OCI-M2 (cell line): ENCODE data around the gene S100A4.

Source experiments
- DNase-seq: peaks from one replicate; lab custom pipeline; 2025; ENCODE audit not compliant: unreplicated experiment; lab: John Stamatoyannopoulos, UW

S100A4 gene

DNA sequence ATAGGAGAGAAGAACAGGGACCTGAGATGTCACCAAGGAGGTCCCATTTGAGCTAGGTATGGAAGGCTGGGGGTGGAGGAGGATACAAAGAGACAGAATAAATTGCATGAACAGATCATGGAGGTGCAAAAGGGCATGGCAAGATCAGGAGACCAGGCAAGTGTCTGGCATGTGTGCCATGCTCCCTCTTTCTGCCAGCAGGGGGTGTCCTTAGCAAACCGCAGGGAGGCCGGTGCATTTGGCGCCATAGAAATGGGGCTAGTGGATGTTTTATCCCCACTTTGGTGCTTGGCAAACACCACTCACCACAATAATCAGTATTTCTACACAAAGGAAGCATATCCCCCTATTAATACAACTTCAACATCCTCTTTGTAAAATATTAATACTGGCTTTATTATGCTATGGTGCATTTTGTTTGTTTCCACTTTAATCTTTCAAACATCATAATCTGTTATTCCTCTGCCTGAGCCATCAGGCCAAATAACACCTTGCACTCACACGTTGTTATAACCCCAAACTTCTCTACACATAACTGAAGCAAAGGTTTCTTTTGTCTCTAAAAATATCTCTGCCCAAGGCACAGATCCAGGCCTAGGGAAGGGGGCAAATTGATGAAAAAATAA lies 35.8 kb downstream of the S100A4 start:
- no peak for DNase-seq

DNA sequence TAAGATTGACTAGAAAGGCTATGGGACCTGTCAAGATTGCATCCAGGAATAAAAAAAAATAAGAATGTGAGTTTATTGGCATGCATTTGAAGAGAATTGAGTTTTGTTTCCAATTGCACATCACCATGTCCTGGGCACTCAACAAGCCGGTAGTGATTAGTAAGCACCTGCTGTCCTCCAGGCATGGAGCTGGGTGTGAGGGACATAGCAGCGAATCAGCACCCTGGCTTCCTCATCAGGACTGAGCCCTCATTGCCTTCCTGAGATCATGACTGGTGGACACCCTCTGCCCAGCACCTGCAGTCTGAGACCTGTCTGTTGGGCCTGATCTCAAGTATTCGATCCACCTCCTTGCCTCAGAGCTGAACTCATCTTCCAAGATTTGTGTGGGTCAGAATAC lies 36.6 kb downstream of the S100A4 start:
- no peak for DNase-seq

DNA sequence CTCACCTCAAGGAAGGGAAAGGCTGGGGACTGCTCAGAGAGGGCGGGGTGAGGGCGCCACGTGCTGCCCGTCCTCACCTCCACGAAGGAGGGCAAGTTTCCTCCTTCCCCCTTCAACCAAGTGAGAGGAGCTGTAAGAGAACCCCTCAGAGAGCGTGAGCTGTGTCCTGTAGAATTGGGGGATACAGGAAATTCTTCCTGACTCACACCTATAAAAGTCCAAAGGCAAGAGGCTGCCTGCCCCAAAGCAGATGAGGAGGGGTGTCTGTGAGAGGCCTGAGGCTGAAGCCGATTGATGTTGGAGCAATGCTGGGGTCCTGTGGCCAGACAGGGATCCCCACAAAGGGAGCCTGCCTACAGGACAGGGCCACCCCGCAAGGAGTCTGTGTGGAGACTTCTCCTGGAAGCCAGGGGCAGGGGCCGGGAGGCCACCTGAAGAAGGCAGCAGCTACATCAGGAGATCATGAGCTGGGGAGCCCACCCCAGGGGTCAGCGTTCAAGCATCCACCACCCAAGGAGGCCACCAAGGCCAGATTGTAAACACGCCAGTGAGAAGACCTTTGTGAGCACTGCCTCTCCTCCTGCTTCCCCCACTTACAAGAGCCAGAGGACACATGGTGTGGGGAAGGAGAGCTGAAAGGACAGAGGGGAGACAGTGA lies 37.6 kb downstream of the S100A4 start:
- no peak for DNase-seq

DNA sequence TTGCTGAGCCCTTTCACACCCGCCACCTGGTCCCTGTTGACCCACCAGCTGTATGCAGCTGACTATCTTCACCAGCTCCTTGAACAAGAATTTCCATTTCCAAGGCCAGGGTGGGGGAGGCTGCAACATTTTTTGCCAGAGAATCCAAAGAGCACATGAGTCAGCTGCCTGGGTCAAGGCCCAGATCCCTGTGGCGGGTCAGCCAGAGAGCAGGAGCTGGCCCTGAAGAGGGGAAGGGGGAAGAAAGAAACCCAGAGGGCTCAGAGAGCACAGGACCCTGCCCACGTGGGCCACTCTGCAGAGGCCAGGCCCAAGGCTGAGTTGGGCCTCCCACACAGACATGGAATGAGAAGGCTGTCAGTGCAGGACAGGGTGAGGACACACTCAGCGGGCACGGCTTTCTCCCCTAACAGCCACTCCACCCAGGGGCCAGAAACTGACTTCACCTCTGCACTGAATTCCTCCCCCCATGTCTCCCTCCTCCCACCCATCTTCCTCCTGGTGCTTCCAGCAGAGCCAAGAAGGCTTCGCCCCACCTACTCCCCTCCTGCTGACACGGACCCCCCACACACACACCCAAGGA lies 38.7 kb downstream of the S100A4 start:
- DNase-seq = no peak

DNA sequence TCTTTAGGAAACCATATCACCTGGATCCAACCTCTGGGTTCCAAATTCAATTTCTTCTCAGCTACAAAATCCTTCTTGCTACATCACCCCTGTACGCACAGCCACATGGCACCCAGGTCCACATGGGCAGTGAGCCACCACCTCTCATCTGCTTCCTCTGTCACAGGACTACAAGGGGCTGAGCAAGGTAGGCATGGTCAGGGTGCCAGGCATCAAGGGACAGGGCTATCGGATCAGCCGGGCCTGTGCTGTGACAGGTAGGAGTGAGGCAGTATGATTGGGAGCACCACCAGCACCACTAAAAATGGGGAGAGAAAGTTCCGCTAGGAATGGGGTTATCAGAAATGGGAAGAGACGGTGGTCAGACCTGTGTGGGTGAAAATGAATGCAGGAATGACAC lies 39.2 kb downstream of the S100A4 start:
- DNase-seq = no peak

DNA sequence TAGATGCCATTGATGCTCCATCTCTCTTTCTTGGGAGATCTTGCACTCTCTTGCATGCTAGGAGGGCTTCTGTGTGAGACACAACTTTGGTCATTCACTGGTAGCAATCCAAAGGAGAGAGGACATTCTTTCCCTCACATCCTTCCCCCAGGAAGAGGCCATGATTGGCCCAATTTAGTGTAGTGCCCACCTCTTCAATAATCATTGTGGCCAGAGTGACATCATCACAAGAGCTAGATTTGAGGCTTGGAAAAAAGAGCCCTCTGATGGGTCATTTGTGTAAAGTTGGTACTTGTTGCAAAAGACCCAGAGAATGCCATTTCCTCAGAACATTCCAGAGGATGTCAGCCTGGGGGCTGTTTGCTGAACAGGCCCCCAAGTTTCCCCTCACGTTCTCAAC lies 40.0 kb downstream of the S100A4 start:
- no peak for DNase-seq

DNA sequence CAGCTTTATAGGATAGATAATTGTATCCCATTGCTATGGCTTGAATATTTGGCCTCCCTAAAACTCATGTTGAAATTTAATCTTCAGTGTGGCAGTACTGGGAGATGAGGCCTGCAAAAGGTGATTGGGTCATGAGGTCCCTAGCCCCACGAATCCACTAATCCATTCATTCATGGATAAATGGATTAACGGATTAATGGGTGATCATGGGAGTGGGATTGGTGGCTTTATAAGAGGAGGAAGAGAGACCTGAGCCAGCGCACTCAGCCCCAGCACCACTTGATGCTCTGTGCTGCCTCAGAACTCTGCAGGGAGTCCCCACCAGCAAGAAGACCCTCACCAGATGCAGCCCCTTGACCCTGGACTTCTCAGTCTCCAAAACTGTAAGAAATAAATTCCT lies 41.8 kb downstream of the S100A4 start:
- DNase-seq = no peak

DNA sequence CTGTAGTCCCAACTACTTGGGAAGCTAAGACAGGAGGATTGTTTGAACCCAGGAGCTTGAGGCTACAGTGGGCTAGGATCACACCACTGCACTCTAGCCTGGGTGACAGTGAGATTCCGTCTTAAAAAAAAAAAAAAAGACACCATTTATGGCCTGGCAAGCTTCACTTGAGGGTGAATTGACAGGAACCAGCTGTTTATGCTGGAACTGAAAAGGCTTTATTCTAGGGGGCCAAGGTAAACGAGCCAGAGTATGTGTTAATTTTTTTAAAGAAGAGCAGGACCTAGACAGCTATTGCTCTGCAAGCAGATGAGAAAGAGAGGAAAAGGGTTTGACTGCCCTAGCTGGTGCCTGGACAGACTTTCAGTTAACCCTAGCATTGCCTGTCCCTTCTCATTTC lies 46.9 kb downstream of the S100A4 start:
- no peak for DNase-seq

DNA sequence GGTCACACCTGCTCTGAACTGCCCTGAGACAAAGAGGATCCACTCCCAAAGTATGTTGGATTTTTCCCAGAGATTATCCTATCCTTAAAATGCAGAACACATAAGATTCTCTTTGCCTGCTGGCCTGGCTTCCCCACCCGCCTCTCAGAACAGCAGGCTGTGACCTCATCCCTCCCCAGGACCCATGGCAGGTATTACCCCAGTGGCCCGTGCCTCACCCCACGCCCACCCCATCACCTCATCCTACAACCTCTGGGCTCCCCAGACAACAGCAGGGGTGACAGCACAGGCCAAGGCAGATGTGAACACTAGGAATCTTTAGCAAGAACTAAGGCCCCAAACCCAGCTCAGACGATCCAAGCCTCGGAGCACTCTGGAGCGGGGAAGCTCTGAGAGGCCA lies 50.1 kb downstream of the S100A4 start:
- no peak for DNase-seq

DNA sequence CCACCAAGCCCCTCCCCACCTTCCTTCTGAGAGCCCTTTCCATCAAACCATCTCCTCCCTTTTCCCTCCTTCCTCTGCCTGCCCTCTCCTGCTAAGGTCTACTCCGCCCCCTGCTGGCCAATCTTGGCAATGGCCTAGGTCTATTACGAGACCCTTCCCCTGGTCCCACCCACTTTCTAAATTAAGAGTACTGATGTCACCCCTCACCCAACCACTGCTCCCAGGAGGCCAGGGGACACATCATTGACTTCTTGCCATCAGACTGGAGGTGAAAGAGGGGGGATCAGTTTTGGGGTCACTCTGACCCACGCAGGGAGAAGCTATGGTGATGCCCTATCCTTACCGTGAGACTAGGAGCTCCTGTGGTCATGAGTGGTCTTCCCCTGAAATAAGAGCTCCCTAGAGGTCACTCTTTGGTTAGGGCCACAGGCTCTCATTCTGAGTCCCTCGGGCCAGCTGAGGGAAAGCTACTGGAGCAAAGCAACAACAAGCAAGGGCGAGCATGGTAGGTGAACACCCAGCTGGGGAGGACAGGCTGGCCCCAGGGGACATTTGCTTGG lies 50.5 kb downstream of the S100A4 start:
- DNase-seq = no peak
